LoVo (cell line): ENCODE measurements around the gene KRT15.

Experiments used
- DNase-seq: peaks from one replicate; pipeline ENCODE4 v3.0.0-alpha.2; 2016; ENCODE audit warnings: low spot score

The KRT15 gene

DNA sequence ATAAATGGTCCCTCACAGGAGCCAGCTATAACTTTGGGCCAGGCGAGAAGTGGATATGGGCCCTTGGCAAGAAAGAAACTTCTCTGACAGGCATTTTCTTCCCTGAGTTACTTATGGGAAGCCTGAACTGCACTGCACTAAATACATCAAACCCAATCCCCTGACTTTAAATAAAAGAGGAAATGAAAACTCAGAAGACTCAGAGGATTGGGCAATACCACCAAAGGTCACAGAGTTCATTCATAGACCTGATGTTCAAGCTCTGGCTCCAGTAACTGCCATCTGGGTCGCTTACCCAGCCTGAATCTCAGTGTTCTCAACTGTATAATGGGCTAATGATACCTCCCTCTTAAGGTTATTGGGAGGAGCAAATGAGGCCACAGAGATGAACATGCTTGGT lies 38.6 kb downstream of the KRT15 start:
- DNase-seq = no peak

DNA sequence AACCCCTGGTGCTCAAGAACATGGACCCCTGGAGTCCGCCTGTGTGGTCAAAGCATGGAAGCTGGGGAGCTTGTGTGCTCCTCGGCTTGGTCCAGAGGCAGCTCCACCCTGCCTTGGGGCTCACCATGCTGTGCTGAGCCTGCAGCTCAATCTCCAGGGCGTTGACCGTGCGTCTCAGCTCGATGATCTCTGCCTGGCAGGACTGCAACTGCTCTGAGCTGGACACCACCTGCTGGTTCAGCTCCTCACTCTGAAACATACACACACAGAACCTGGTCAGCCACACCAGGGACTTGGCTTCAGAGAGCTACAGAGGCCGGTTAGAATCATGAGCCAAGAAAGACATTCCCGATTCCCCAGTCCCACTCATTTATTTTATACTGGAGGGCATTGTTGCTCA lies 40.5 kb downstream of the KRT15 start:
- no peak for DNase-seq

DNA sequence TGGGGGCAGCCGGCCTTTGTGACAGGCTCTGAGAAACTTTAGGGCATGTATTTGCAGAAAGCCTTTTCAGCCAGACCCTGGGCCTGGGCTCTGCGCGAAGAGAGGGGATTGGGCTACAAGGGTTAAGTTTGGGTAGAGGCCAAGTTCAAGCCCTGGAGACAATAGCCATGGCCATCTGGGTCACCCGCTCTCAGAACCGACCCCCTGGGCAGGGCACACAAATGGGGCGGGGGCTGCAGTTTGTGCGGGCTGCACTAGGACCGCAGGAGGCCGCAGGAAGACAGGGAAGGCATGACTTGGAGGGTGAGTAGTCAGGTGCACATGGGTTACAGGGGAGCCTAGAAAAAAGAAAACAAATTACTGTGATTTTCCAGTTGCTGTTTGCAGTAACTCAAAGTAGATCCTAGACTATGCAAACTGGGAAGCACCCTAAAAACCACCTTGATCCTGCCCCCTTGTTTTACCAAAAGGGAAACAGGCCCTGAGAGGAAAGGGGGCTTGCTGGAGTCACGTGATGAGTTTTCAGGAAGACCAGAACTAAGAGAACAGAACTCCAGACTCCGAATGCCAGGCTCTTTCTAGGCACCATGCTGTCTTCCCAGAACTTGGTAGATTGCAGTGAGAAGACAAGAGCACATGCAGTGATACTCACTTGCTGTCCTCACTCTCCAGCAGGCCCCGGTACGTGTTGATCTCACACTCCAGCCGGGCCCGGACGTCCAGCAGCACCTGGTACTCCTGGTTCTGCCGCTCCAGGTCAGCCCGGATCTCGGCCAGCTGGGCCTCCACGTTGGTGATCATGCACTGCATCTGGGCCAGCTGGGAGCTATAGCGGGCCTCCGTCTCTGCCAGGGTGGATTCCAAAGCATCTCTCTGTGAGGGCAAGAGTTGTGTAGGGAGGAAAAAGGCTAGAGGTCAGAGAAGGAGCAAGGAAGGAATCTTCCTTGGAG lies 41.5 kb downstream of the KRT15 start:
- no peak for DNase-seq

DNA sequence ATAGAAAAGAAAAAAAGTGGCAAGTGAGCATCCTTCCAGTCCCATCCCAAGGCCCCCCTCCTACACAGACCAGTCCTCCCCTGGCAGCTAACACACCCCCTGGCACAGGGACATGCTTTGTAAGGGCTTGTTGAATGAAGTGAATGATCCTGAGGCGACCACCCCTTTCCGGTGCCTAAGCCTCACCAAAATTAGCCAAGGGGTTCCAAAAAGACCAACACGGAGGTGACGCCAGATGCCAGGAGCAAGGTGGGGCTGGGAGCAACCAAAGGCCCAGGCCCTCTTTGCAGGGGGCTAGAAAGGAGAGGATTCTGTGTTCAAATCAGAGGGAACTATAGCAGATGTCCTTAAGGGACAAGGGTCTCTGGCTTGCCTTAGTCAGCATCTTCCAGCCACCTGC lies 43.3 kb downstream of the KRT15 start:
- no peak for DNase-seq

DNA sequence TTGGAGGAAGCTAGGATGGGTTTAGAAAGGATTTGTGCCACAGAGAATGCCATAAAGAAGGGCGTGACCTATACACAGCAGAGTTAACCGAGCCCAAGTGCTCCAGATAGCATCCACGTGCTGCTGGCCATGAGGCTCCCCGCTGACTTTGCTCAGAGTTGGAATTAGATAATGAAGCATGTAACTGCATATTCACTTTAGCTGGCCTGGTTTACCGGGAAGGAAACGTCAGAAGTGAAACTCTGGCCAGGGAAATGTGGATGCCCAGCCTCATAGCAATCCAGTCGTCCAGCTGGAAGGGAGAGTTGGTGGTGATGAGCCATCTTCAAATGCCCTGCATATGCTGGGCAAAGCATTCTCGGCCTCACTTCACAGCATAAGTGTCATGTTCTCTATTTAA lies 43.8 kb downstream of the KRT15 start:
- no peak for DNase-seq

DNA sequence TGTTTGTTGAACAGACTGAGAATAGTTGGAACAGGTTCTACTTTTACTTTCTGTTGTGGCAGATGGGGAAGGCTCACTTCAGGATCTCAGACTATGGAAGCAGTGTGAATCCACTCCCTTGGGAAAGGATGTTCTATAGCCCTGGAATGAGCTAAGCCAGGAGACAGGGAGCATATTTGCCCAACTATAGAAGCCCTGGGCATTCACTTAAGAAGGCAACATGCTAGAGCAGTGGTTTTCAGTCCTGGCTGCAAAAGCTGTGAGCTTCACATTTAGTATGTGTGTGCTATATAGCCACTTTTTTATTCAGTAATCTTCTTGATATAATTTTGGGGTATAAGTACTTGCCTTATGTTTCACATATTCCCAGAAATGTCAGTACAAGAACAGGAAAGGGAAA lies 50.3 kb downstream of the KRT15 start:
- DNase-seq = no peak

DNA sequence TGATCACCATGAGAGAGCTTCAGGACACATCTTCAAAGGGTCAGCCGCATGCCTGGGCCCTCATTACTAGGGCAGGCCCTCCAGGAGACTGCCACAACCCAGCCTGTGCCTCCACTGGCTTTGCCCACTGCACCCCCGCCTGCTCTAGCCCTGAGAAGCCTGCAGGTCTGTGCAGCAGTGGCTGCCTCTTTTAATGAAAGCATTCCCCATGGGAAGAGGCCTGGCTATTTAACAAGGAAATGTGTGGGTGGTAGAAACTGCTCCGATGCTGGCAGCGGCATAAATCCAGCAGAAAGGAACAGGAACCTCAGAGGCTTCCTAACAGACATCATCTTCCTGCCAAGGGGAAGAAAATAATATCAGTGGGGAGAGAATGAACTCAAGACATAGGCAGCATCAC lies 51.1 kb downstream of the KRT15 start:
- DNase-seq = no peak

DNA sequence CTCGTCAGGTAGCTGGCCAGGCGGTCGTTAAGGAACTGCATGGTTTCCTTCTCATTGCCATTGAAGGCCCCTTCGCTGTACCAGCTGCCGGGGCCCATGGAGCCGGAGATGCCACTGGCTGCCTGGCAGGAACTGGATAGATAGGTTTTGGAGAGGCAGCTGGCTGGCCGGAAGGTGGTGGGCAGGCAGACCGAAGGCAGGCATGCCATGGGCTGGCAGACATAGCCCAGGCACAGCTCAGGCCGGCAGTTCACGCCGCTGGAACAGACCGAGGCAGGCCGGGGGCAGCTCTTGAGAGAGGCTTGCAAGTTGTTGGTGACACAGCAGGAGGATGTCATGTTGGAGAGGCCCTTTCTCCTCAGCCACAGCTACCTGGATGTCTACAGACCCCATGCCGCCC lies 51.7 kb downstream of the KRT15 start, which contains the start of gene KRT32:
Gene KRT32 (minus strand): TSS at position 399 of the 400 bp plus-strand sequence. CDS start 61 bp downstream, at position 338.
- no peak for DNase-seq

DNA sequence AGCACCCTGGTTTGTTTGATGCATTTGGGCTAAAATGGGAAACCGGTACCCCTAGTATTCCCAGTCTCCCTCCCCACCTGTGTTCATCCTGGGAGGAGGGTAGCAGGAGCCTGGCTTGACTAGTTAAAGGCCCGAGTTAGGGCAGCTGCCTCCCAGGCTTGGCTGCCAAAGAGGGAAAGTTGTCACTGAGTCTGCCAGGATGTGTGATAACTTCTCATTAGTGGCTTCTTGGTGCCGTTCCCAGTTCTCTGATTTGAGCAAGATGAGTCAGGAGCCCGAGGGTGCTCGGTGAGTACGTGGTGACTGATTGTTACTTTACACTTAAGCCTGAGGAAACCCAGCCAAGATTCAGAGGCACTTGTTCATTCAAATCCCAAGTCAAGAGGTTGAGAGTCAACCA lies 54.0 kb downstream of the KRT15 start:
- peak; percentile 71 for DNase-seq

DNA sequence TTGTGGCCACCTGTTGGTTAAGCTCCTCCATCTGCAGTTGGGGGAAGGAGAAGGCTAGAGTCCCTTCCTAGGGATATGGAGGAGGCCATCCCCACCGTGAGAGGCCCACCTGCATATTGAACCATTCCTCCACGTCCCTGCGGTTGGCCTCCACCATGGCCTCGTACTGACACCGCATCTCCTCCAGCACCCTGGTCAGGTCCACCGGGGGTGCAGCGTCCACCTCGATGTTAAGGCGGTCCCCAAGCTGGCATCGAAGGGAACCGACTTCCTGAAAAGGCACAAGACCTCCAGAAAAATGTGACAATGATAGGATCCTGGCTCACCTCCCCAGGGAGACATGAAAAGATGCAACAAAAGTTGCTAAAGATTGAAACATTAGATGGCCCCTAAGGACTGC lies 54.5 kb downstream of the KRT15 start:
- DNase-seq = no peak

DNA sequence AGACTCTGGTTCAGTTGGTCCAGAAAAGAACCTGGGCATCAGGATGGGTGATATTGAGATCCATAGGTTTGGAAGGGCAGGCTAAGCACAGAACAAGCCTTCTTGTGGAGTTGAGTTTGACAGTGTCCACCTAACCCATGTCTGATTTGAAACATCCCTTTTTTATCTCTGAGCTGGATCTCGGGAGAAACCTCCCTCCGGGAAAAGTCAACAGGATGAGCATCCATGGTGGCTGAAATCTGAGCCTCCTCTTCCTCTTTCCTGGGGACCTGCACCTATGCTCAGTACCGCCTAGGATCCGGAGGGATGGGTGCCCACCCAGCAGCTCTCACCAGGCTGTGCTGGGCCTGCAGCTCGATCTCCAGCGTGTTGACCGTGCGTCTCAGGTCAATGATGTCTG lies 54.9 kb downstream of the KRT15 start:
- DNase-seq = no peak
